ENCODE results near the gene GPR152.

DNA sequence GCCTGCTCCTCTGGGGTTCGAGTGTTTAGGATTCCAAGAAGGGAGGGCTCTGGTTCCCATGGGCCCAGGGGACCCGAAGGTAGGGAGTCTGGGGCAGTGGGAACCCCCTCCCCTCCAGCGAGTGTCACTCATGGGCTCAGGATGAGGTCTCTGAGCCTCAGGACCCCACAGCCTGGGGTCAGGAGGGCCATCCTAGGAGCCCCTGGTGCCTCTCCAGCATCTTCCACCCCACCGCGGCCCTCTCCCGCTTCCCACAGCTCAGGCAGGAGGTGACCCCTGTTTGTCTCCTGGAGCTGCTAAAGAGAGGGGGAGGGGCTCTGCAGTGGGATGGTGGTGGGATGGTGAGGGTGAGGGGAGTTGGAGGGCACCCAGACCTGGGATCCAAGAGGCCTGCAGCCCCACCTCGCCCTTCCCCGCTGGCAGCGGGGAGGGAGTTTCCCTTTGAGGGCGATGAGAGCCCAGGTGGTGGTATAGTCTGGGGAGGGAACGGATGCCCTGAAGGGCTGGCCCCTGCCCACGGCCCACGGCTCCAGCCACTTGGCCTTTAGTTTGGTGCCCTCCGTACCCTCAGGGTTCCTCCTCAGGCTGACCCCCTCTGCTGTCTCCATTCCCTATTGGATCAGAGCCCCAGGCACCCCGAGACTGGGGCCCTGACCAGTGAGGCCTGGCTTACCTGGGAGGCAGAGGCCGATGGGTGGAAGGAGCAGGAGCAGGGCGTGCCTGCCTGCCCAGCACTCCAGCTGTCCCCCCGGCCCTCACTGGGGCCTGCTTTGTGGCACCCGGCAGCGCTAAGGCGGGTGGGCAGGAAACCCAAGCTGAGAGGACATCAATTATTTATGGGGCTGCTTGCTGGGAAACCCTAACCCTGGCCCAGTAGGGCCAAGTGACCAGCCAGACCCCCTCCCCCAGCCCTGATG, 1.5 kb upstream of the GPR152 start:
- TF ChIP-seq, protein P1, sequence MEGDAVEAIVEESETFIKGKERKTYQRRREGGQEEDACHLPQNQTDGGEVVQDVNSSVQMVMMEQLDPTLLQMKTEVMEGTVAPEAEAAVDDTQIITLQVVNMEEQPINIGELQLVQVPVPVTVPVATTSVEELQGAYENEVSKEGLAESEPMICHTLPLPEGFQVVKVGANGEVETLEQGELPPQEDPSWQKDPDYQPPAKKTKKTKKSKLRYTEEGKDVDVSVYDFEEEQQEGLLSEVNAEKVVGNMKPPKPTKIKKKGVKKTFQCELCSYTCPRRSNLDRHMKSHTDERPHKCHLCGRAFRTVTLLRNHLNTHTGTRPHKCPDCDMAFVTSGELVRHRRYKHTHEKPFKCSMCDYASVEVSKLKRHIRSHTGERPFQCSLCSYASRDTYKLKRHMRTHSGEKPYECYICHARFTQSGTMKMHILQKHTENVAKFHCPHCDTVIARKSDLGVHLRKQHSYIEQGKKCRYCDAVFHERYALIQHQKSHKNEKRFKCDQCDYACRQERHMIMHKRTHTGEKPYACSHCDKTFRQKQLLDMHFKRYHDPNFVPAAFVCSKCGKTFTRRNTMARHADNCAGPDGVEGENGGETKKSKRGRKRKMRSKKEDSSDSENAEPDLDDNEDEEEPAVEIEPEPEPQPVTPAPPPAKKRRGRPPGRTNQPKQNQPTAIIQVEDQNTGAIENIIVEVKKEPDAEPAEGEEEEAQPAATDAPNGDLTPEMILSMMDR (IDR thresholded peaks at IDR 0.05): no peak
- TF ChIP-seq POLR2A (IDR thresholded peaks at IDR 0.05): no peak

All from right lobe of liver (tissue), 4 donors.